Pulmonary artery endothelial cell (primary cell): Measurements from ENCODE around the gene CDH5. TPM values are rescaled to one million over a fixed set of nuclear protein-coding genes. Genes with fewer than 3 reads are reported as not detected.

Source experiments
- DNase-seq: peaks from one replicate; pipeline ENCODE4 v3.0.0-alpha.2; 2011; ENCODE audit warnings: low read depth, low spot score
- total RNA-seq: library from RNA; depleted of rRNA; stranded (reverse); fragments of >200 nt; gene quantifications from 2 replicates; pipeline ENCODE4 v1.2.3, GENCODE V29; 2014

CDH5 gene
- total RNA-seq, 1 donor from 2014 or later: 512 TPM

DNA sequence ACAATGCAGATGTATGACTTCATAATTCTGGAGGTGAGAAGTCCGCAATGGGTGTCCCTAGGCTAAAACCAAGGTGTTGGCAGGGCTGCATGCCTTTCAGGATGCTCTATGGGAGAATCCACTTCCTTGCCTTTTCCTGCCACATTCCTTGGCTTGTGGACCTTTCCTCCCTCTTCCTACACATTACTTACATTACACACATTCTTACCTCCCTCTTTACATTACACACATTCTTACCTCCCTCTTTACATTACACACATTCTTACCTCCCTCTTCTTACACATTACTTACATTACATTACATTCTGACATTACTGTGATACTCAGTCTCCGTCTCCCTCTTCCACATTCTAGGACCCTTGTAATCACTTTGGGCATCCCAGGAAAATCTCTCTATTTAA, 14.2 kb upstream of the CDH5 start:
- DNase-seq: no peak

DNA sequence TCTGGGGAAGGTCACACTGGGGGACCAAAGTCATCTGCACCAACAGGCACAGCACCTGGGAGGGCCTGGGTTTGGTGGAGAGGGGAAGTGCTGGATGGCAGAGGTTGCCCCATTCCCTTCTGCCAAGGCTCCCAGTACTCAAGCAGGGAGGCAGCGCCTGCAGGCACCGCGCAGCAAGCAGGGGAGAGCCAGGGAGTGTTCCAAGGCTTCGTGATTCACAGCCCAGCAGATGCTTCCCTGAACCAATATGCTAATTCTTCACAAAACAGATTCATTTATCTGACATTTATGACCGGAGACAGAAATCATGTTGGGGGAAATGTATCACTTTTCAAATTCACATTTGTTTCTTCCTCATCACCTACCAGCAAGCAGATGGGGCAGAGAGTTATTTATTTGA, 13.4 kb upstream of the CDH5 start:
- DNase-seq: no peak

DNA sequence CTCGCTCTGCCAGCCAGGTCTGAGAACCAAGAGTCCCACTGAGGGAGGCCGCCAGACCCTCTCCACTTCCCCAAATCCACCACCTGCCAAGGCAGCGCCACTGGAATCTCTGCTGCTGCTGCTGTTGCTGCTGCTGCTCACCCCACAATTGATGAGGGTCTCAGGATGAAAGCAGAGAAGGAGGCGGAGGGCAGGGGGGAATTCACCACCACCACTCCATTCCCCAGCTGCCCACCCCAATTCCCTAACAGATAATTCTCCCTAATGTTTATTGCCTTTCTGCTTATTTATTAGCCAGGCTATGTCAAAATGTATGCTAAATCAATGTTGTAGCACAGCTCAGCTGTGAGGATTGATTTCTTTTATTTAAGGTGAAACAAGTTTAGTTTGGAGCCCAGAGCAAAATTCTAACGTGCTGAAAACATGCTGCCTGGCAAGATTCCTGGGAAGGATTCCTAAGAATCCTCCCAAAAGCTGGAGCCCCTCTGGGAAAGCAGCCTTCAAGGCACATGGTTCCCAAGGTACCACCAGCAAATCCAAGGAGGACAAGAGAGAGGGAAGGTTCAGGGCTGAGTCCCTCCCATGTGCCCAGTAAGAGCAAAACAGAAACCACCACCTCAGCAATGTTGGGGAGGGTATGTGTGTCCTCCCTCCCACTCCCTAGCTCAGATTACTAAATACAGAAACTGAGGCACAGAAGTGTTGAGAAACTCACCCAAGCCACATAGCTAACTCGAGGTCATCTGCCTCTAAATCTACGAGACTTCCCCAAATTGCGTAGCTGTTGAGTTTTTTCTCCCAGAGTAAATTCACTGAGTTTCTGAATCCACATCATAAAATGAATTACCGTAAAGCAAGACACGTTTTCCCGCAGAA, 12.2 kb upstream of the CDH5 start:
- no peak for DNase-seq

- DNase-seq: no peak
Observed at GRCh38 chr16:66355526-66355925, 11.0 kb upstream of the CDH5 start.

- no peak for DNase-seq
Observed at GRCh38 chr16:66357523-66357928, 9.0 kb upstream of the CDH5 start.

GRCh38 chr16:66358231-66358630, 8.3 kb upstream of the CDH5 start:
- no peak for DNase-seq

- no peak for DNase-seq
Observed at GRCh38 chr16:66359012-66359411, 7.5 kb upstream of the CDH5 start.

GRCh38 chr16:66359811-66360608, 6.5 kb upstream of the CDH5 start:
- peak; percentile 97 for DNase-seq

- DNase-seq: no peak
Observed at GRCh38 chr16:66360624-66361324, 5.7 kb upstream of the CDH5 start.

GRCh38 chr16:66361604-66362135, 4.8 kb upstream of the CDH5 start:
- DNase-seq: no peak

GRCh38 chr16:66363211-66363777, 3.2 kb upstream of the CDH5 start:
- no peak for DNase-seq

DNA sequence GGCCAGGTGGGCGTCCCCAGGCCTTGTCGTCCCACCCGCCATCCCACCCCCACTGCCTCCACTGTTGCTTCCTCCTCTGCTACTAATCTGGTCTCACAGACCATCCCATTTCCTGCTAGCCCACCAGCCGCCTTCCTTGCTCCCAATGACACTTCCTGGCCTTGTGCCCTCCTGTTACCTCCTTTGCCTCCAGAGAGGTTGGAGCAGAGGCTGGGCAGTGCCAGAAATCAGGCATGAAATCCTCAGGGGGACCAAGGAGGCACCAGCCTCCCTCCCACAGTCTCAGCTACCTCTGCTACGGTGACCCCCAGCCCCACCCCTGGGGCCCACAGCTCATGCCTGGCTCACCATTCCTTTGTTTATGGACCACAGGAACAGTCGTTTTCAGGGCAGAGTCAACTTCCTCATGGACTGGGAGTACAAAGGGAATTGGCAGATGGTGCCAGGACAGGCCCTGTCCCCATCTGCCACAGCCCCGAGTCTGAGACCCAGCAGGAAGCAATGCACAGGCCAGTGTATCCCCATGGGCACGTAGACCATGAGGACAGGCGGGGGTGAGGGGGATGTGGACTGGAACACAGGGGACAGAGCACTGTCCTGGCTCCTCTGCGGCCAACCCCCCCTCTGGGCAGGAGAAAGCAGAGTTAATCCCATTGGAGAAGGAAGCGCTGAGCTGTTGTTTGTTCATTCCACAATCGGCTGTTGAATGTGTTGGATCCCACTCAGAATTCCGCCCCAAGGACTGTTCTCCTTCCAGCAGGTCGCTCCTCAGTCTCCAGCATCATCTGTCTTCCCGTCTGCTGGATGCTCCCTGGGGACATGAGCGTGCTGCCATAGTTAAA, 2.2 kb upstream of the CDH5 start:
- no peak for DNase-seq

- DNase-seq: no peak
Observed at GRCh38 chr16:66364959-66365306, 1.6 kb upstream of the CDH5 start.

DNA sequence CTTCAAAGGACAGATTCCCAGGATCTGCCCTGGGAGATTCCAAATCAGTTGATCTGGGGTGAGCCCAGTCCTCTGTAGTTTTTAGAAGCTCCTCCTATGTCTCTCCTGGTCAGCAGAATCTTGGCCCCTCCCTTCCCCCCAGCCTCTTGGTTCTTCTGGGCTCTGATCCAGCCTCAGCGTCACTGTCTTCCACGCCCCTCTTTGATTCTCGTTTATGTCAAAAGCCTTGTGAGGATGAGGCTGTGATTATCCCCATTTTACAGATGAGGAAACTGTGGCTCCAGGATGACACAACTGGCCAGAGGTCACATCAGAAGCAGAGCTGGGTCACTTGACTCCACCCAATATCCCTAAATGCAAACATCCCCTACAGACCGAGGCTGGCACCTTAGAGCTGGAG, 840 bp upstream of the CDH5 start:
- no peak for DNase-seq

DNA sequence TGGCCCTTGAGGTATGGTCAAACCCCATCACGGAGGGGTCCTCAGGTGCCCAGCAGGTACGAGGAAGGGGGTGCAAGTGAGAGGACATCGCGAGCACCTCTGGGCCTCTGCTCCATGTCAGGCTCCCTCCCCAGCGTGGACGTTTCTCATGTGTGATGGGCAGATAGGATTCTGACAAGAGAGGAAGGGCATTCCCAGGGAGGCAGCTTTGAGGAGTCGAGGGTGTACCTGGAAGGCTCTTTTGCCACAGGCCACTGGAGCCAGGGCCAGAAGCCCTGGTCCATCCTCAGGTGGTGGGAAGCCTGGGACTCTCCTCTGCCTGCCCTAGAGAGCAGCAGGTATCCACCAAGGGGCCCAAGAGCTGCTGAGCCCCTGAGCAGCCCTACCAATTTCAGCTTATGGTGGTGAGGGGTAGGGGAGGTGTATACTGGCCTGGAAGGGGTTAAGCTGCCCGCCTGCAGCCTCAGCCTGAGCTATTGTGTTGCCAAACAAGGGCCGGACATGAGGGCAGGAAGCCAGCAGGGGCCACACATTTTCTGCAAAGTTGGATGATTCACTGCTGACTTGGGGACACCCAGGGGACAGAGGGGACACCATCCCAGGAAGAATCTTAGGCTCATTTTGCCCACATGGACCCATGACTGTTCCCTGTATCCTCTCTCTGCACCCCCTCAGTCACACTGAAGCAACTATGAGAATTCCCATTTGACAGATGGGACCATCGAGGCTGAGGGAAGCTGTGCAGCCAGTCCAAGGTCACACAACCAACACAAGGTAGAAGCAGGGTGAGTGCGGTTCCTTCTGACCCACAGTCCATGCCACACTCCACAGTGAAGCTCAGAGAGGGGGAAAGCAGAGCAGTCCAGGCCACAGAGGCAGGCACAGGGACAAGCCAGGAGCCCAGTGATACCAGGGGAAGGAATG, 1.7 kb downstream of the CDH5 start:
- no peak for DNase-seq

DNA sequence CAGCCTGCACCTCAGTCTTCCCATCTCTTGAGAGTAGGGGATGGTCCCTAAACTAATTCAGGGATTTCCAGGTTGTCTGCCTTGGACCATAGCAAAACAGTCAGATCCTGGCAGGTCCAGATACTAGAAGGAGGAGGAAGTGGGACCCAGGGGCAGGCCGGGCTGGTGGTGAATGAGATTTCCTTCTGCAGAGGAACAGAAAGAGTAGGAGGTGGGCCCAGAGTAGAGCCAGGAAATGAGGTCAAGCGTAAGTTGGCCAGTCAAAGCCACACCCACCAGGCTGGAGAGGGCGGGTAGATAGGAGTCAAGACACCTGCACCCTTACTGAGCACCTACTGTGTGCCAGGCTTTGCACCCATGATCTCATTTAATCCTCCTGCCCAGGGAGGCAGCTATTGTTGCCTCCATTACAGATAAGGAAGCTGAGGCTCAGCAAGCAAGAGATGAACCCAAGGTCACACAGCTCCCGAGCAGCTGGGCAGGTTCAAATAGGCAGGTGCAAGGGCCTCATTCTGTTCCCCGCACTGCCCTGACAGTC, 2.6 kb downstream of the CDH5 start:
- DNase-seq: no peak

GRCh38 chr16:66370786-66371684, 4.5 kb downstream of the CDH5 start:
- DNase-seq: no peak
